Mesenchymal stem cell (in vitro differentiated cells and primary cell): ENCODE data around the gene TRPV4.

Experiments used
- DNase-seq: peaks from one replicate; pipeline ENCODE4 v3.0.0-alpha.2; 2013
- H2AFZ ChIP-seq: one replicate; pipeline ENCODE4 v1.6.1; 2013; ENCODE audit warnings: low read depth, mild to moderate bottlenecking, control low read depth, inconsistent platforms, low read length, moderate library complexity
- H2AK5ac ChIP-seq: 2 replicates; pipeline ENCODE4 v1.6.1; 2013; ENCODE audit warnings: low read length, moderate library complexity, mild to moderate bottlenecking, inconsistent platforms; ENCODE audit not compliant: severe bottlenecking
- H2BK120ac ChIP-seq: one replicate; pipeline ENCODE4 v1.6.1; 2013; ENCODE audit warnings: low read depth, mild to moderate bottlenecking, inconsistent platforms, low read length, moderate library complexity
- H2BK12ac ChIP-seq, 2 experiments: one replicate each; pipeline ENCODE4 v1.6.1; 2013; ENCODE audit warnings: inconsistent platforms in 2 of 2, low read length in 2 of 2, mild to moderate bottlenecking in 2 of 2, moderate library complexity in 2 of 2, control low read depth in 1 of 2
- H2BK15ac ChIP-seq: one replicate; pipeline ENCODE4 v1.6.1; 2013; ENCODE audit warnings: mild to moderate bottlenecking, low read depth, inconsistent platforms; ENCODE audit not compliant: poor library complexity, severe bottlenecking
- H2BK5ac ChIP-seq: 2 replicates; pipeline ENCODE4 v1.6.1; 2013; ENCODE audit warnings: low read depth, mild to moderate bottlenecking, low read length, control low read depth, inconsistent platforms; ENCODE audit not compliant: poor library complexity, severe bottlenecking
- H3K14ac ChIP-seq, 2 experiments: one replicate each; pipeline ENCODE4 v1.6.1; 2013; ENCODE audit warnings: inconsistent platforms in 2 of 2, low read length in 2 of 2, control low read depth in 1 of 2, mild to moderate bottlenecking in 1 of 2, moderate library complexity in 1 of 2
- H3K18ac ChIP-seq, 2 experiments: one replicate each; pipeline ENCODE4 v1.6.1; 2013; ENCODE audit warnings: inconsistent platforms in 2 of 2, low read length in 2 of 2, control low read depth in 1 of 2, low read depth in 1 of 2, mild to moderate bottlenecking in 1 of 2
- H3K23ac ChIP-seq, 2 experiments: one replicate each; pipeline ENCODE4 v1.6.1; 2013; ENCODE audit warnings: inconsistent platforms in 2 of 2, low read length in 2 of 2, mild to moderate bottlenecking in 2 of 2, moderate library complexity in 2 of 2, control low read depth in 1 of 2
- H3K27ac ChIP-seq: 2 replicates; pipeline ENCODE4 v1.5.1; 2013; ENCODE audit warnings: mild to moderate bottlenecking, moderate library complexity, low read length, control low read depth, inconsistent platforms; ENCODE audit not compliant: poor library complexity, severe bottlenecking
- H3K27me3 ChIP-seq, 2 experiments: 2 replicates each; pipeline versions ENCODE4 v1.6.1 to v1.7.0; 2013; ENCODE audit warnings: low read length in 2 of 2, mild to moderate bottlenecking in 2 of 2, moderate library complexity in 2 of 2, control low read depth in 1 of 2, inconsistent platforms in 1 of 2; ENCODE audit not compliant: control insufficient read depth in 1 of 2, insufficient read depth in 1 of 2
- H3K36me3 ChIP-seq, 2 experiments: 2 replicates each; pipeline versions ENCODE4 v1.6.1 to v1.7.0; 2013; ENCODE audit warnings: low read length in 2 of 2, control low read depth in 1 of 2, inconsistent platforms in 1 of 2, low read depth in 1 of 2, mild to moderate bottlenecking in 1 of 2; ENCODE audit not compliant: insufficient read depth in 2 of 2, control insufficient read depth in 1 of 2
- H3K4ac ChIP-seq, 2 experiments: one replicate each; pipeline ENCODE4 v1.6.1; 2013; ENCODE audit warnings: inconsistent platforms in 2 of 2, low read length in 2 of 2, mild to moderate bottlenecking in 2 of 2, moderate library complexity in 2 of 2, control low read depth in 1 of 2, low read depth in 1 of 2
- H3K4me1 ChIP-seq: 2 replicates; pipeline ENCODE4 v1.6.1; 2013; ENCODE audit warnings: low read depth, low read length, control low read depth; ENCODE audit not compliant: control insufficient read depth, insufficient read depth
- H3K4me2 ChIP-seq: 2 replicates; pipeline ENCODE4 v1.6.1; 2013; ENCODE audit warnings: low read length, mild to moderate bottlenecking, inconsistent platforms; ENCODE audit not compliant: poor library complexity, severe bottlenecking
- H3K4me3 ChIP-seq, 2 experiments: 2 replicates each; pipeline versions ENCODE4 v1.5.1 to v1.7.0; 2013; ENCODE audit warnings: low read length in 2 of 2, mild to moderate bottlenecking in 2 of 2, control low read depth in 1 of 2, low read depth in 1 of 2; ENCODE audit not compliant: insufficient read depth in 1 of 2
- H3K79me1 ChIP-seq: replicated peaks from 2 replicates; pipeline ENCODE4 v1.6.1; 2013; ENCODE audit warnings: mild to moderate bottlenecking, control low read depth, low read length, inconsistent platforms; ENCODE audit not compliant: poor library complexity, severe bottlenecking
- H3K9ac ChIP-seq: 2 replicates; pipeline ENCODE4 v1.7.0; 2013; ENCODE audit warnings: mild to moderate bottlenecking, low read length, moderate library complexity
- H3K9me3 ChIP-seq: 2 replicates; pipeline ENCODE4 v1.7.0; 2013; ENCODE audit warnings: mild to moderate bottlenecking, low read length; ENCODE audit not compliant: control insufficient read depth
- H4K8ac ChIP-seq: one replicate; pipeline ENCODE4 v1.6.1; 2013; ENCODE audit warnings: inconsistent platforms, mild to moderate bottlenecking, low read length, moderate library complexity
- H4K91ac ChIP-seq: one replicate; pipeline ENCODE4 v1.6.1; 2013; ENCODE audit warnings: mild to moderate bottlenecking, low read length, inconsistent platforms
- WGBS: methylation state at CpG from one replicate; pipeline ENCODE4 v1.1.7; 2013; ENCODE audit warnings: mixed read lengths; 5-methylcytosine and 5-hydroxymethylcytosine counted together

The TRPV4 gene

GRCh38 chr12:109880043-109880931, 47.1 kb upstream of the TRPV4 start, which contains the start of gene GLTP:
TSS of gene GLTP (minus strand) at chr12:109880541. CDS start at chr12:109880374, 167 bp downstream.
- Histone ChIP-seq H3K27ac (no peak within 1 kb of the TSS), H2AFZ (peak within 1 kb of the TSS; percentile 95), H3K79me1 (peaks cover 32% of the 10 kb centered on the region), H3K4me2 (peak within 1 kb of the TSS; percentile 97), H3K4me3 (peak within 1 kb of the TSS; percentile 90 to 97), H2BK5ac (no peak within 1 kb of the TSS), H2BK12ac (peak within 1 kb of the TSS; percentile 14 to 23), H3K4ac (peak within 1 kb of the TSS; percentile 44 to 81), H3K27me3 (no peaks in the 10 kb centered on the region), H3K14ac (peak within 1 kb of the TSS in 1 of 2 experiments; percentile 94), H3K18ac (peak within 1 kb of the TSS; percentile 58 to 87), H2BK120ac (no peak within 1 kb of the TSS), H3K23ac (peak within 1 kb of the TSS in 1 of 2 experiments; percentile 98), H3K9me3 (no peaks in the 10 kb centered on the region), H4K91ac (no peak within 1 kb of the TSS), H2AK5ac (no peak within 1 kb of the TSS), H2BK15ac (peak within 1 kb of the TSS; percentile 91), H3K36me3 (no peaks in the 10 kb centered on the region), H3K9ac (peak within 1 kb of the TSS; percentile 95), H4K8ac (peak within 1 kb of the TSS; percentile 89), H3K4me1 (peaks cover 14% of the 10 kb centered on the region)
- DNase-seq: peak; percentile 78
- WGBS: under 1% methylated on average over 51 of the region's 92 CpGs

GRCh38 chr12:109879351-109880042, 46.3 kb upstream of the TRPV4 start:
- Histone ChIP-seq H2BK15ac (peak overlapping the region; percentile 91), H2BK12ac (peak overlapping the region in 1 of 2 experiments; percentile 14), H3K18ac (peak overlapping the region; percentile 58 to 87), H2BK5ac (no peak overlapping the region), H3K4ac (peak overlapping the region; percentile 22 to 81), H2AFZ (peak overlapping the region; percentile 91), H3K14ac (peak overlapping the region in 1 of 2 experiments; percentile 94), H3K4me3 (peak overlapping the region; percentile 90 to 97), H3K4me1 (peaks cover 14% of the 10 kb centered on the region), H4K91ac (no peak overlapping the region), H3K27me3 (no peaks in the 10 kb centered on the region), H2BK120ac (no peak overlapping the region), H2AK5ac (peak overlapping the region; percentile 53), H3K9ac (peak overlapping the region; percentile 95), H3K79me1 (peaks cover 36% of the 10 kb centered on the region), H3K27ac (no peak overlapping the region), H3K36me3 (no peaks in the 10 kb centered on the region), H3K23ac (peak overlapping the region in 1 of 2 experiments; percentile 98), H3K9me3 (no peaks in the 10 kb centered on the region), H3K4me2 (peak overlapping the region; percentile 75), H4K8ac (peak overlapping the region; percentile 89)
- WGBS: 14% methylated on average over 10 of the region's 13 CpGs
- DNase-seq: peak; percentile 48

GRCh38 chr12:109878749-109879148, 45.6 kb upstream of the TRPV4 start:
- H3K4me1 ChIP-seq: peaks cover 14% of the 10 kb centered on the region
- no peak overlapping the region for H2AFZ ChIP-seq
- H2BK120ac ChIP-seq: no peak overlapping the region
- H4K8ac ChIP-seq: peak overlapping the region; percentile 42
- no peak overlapping the region for H3K14ac ChIP-seq
- no peaks in the 10 kb centered on the region for H3K27me3 ChIP-seq
- H3K9me3 ChIP-seq: no peaks in the 10 kb centered on the region
- H3K9ac ChIP-seq: peak overlapping the region; percentile 95
- H3K27ac ChIP-seq: no peak overlapping the region
- peak overlapping the region in 1 of 2 experiments; percentile 63 for H3K4ac ChIP-seq
- no peak overlapping the region for H2BK5ac ChIP-seq
- peak overlapping the region; percentile 67 for H2AK5ac ChIP-seq
- H4K91ac ChIP-seq: no peak overlapping the region
- H3K18ac ChIP-seq: no peak overlapping the region
- peak overlapping the region in 1 of 2 experiments; percentile 56 for H3K23ac ChIP-seq
- H2BK12ac ChIP-seq: peak overlapping the region in 1 of 2 experiments; percentile 5
- no peak overlapping the region for H2BK15ac ChIP-seq
- peak overlapping the region in 1 of 2 experiments; percentile 97 for H3K4me3 ChIP-seq
- no peaks in the 10 kb centered on the region for H3K36me3 ChIP-seq
- peak overlapping the region; percentile 75 for H3K4me2 ChIP-seq
- peaks cover 42% of the 10 kb centered on the region for H3K79me1 ChIP-seq
- 71% methylated on average over 7 of the region's 7 CpGs for WGBS
- no peak for DNase-seq

- 91% methylated on average over 3 of the region's 3 CpGs for WGBS
- Histone ChIP-seq H3K79me1 (peaks cover 44% of the 10 kb centered on the region), H3K27ac (no peak overlapping the region), H3K4me2 (no peak overlapping the region), H2AK5ac (no peak overlapping the region), H3K27me3 (no peaks in the 10 kb centered on the region), H2AFZ (no peak overlapping the region), H3K9me3 (no peaks in the 10 kb centered on the region), H3K14ac (no peak overlapping the region), H3K9ac (peak overlapping the region; percentile 95), H3K4me3 (peak overlapping the region in 1 of 2 experiments; percentile 97), H2BK12ac (no peak overlapping the region), H2BK5ac (no peak overlapping the region), H3K4ac (no peak overlapping the region), H2BK120ac (no peak overlapping the region), H3K23ac (no peak overlapping the region), H3K18ac (no peak overlapping the region), H4K8ac (no peak overlapping the region), H2BK15ac (no peak overlapping the region), H3K4me1 (peaks cover 14% of the 10 kb centered on the region), H3K36me3 (no peaks in the 10 kb centered on the region), H4K91ac (no peak overlapping the region)
- no peak for DNase-seq
These were observed 45.0 kb upstream of the TRPV4 start for GRCh38 chr12:109878247-109878625.
